SH-SY5Y (cell line): ENCODE data around the gene UBE4A.

Experiments
- GATA2 ChIP-seq: IDR thresholded peaks from 2 replicates; pipeline ENCODE4 v1.6.1; 2011; ENCODE audit warnings: mild to moderate bottlenecking, low read depth, low read length
- GATA3 ChIP-seq: IDR thresholded peaks from 2 replicates; pipeline ENCODE4 v1.6.1; 2011; ENCODE audit warnings: low read depth, mild to moderate bottlenecking, low read length, moderate library complexity

DNA sequence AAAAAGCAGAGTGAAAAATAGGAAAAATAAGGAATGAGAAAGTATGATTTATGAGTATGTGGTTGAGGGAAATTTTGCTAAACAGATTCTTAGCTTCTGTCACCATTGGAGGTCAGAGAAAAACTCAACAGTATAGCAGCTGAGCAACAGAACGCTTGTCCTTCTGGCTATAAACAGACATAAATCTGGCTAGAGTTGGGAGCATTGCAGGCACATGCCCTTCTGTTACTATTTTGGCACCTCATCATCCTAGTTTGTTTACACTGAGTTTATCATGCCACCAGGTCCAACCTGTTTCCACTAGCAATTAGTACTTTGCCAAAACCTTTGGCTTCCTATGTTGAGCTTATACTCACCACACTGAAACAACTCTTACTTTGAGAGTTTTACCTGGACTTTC, 6.9 kb downstream of the UBE4A start:
- no peak for TF ChIP-seq GATA3
- no peak for TF ChIP-seq GATA2
